Hematopoietic multipotent progenitor cell treated with erythropoietin and hydrocortisone succinate and interleukin-3 and kit ligand, for 6 days (in vitro differentiated cells): ENCODE measurements around the gene DPP8.
A peak's percentile ranks its signal among the peaks of the same experiment; 100 is the strongest.
"Not testable (repeated sequence)": the region's sequence is repeated elsewhere in the genome, so short reads cannot be mapped to it uniquely, and the experiment has no call there.

ENCODE experiments used
- DNase-seq: peaks from one replicate; pipeline ENCODE4 v3.0.0-alpha.2; 2015

DPP8 gene

DNA sequence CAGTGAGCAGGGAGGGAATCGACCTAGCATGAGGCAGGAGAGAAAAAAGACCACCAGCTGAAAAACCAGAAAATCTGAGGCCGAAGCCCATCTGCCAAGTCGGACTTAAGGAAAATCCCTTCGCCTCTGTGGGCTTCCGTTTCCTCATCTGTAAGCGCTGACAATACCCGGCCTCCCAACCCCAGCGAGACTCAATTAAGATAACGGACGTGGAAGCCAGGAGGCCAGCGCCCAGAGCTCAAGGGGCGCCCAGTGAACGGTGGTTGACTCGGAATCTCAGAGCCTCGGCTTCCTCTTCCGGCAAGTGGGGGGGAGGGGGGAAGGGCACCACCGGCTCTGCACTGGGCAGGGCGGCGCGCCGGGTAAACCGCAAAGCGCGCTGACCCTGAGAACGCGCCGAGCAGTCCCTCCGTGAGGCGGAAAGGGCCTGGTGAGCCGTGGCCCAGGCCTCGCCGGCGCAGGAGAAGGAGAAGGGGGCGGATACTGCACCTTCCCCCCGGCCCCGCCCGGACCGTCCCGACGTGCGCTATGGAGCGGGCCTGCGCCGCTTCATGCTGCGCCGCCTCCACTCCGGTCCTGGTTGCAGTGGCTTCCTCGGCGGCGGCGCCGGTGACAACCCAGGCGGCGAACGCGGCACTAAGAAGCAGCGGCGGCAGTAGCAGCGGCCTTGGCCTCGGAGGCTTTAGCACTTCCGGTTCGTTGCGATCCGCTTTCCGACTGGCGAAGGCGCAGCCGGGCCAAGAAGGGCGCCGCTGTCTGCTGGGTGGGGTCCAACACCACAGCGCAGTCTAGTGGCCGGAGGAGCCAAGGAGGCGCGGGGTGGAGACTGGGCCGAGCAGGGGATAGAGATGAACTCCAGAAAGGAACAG lies at the start of gene DPP8:
Gene DPP8 (minus strand): TSS at position 693 of the 869 bp plus-strand sequence. CDS start 5,136 bp downstream, outside the sequence.
- peak; percentile 97 for DNase-seq

DNA sequence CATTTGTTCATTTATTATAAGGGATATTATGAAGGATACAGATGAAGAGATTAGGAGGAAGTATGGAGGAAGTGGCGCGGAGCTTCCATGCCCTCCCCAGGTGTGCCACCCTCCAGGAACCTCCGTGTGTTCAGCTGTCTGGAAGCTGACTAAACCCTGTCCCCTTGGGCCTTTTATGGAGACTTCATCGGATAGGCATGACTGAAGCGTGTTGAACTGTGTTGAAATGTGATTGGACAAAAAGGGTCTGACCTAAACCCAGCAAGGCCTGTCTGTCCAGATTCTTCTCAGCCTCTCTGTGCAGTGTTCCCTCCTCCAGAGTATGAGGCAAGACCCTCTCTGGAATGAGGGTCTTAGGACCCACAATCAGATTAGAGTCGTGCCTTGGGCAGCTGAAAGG lies 44.4 kb upstream of the DPP8 start:
- no peak for DNase-seq

DNA sequence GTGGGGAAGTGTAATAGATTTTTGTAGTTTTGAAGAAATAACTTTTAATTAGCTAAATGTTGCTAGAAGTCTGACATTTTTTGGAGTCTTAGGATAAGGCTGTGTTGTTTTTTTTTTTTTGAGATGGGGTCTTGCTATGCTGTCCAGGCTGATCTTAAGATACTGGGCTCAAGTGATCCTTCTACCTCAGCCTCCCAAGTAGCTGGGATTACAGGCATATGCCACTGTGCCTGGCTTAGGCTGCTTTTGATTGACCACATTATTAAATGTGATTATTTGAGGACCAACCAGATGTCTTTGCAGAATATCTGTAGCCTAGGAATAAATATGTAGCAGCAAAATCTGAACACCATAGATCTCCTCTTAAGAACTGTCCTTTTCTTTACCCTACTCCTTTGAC lies 42.5 kb upstream of the DPP8 start:
- DNase-seq = no peak

DNA sequence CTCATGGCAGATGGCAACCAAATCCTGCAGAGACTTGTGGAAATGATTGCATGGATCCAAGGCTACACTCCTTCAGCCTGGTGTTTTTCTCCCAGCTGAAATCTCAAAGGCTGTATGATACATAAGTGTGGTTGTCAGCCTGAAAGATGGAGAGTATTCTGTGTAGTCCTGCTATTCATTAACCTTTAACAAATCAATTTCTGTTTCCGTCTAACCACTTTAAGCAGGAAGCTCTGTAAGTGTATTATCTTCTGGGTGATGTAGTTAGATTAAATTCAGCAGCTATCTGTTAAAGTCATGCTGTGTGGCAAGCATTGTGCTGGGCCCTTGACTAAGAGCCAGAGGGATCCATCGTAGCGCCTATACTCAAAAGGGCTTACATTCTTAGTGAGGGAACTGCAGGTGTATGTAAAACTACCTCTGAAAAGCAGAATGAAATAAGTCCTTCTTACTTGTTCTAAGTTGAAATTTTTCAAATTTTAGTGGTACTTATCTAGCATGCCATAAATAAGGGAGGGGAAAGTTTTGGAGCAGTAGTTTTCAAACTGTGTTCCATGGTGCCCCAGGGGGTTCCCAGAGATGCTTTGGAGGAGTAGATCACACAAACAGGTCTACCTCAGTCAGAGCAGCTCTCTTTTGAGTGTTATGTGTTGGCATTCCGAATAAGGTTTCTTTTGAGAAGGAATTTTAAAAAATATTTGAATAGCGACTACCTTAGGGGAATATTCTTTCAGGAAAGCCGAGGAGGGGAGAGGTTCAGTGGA lies 41.7 kb upstream of the DPP8 start:
- no peak for DNase-seq

DNA sequence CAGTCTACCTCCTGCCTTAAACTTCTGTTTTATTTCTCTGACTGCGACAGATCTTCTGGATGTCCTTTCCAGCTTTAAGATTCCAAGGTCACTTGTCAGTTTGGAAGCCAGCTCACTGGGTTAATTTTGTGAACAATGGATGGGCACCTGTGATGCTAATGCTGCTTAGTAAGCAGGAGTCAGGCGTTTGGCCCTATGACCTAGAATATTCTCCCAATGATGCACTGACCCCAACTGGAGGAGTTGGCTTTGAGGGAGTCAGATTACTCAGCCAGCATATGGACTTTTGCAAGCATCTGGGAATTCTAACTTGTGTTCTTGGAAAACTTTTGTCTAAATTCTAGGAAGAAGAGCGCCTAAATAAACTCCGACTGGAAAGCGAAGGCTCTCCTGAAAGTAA lies 40.8 kb upstream of the DPP8 start:
- DNase-seq = no peak

DNA sequence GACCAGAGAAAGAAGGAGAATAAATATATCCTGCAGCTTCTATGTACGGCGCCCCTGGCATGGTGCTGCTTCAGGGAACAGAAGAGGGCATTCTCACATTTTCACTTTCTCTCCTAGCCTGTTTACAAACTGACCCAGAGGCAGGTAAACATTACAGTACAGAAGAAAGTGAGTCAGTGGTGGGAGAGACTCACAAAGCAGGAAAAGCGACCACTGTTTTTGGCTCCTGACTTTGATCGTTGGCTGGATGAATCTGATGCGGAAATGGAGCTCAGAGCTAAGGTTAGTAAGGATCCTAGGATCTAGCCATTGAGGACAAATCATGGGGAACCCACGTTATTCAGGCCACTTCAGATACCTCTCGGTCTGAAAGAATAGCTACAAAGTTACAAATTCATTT lies 39.1 kb upstream of the DPP8 start:
- DNase-seq = no peak

DNA sequence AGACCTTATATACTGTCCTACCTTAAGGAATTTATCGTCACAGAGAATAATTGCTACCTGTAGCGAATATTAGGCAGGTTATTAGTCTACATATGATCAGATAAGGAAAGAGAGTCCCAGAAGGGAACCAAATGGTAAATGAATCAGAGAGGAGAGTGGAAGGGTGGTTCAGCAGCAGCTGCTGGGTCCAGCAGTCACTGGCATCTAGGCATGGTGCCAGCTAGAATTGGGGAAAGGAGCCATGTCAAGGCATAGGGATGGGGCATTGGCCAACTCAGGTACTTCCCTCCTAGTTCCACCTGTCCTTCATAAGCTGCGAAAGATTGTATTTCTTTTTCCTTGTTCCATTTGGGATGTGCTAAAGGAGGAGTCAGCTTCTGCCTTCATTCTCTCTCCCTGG lies 36.2 kb upstream of the DPP8 start:
- no peak for DNase-seq

DNA sequence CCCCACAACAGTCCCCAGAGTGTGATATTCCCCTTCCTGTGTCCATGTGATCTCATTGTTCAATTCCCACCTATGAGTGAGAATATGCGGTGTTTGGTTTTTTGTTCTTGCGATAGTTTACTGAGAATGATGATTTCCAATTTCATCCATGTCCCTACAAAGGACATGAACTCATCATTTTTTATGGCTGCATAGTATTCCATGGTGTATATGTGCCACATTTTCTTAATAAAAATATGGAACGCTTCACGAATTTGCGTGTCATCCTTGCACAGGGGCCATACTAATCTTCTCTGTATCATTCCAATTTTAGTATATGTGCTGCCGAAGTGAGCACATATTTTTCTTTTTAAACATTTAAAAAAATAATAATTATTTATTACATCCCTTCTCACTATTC lies 35.4 kb upstream of the DPP8 start:
- not testable (repeated sequence) for DNase-seq

DNA sequence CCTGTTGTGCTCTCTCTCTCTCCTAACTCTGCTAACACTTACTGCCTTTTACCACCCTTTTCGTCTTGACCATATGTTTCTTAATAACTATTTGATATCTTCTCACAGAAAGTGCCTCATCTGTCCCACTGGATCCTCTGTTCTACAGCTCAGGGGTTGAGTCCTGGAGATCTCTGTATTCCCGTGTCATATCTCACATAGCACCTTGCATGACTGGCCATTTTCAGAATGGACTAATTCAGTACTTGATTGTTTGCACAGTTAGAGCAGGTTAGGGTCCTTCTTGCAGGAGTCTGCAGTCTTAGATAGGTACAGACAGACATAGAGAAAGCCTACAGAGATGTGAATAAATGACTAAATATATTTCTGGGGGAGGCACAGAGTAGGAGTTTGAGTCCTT lies 33.7 kb upstream of the DPP8 start:
- DNase-seq = peak; percentile 83

DNA sequence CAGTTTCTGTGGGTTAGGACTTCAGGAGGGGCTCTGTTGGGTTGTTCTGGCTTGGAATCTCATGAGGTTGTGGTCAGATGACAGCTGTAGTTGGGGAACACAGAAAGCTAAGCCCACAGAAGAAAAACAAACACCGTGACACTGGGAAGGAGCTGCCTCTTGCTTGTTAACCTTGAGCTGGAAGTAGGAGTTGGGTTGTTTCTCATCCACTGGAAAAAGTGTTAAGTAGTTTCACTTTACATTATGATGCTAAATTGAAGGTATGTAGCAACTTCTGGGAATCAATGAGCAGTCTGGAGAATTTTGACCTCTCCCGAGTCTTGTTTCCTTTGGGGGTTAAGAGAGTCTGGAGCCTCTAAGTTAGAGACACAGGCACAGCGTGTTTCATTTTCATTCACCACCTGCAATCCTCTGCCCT lies 33.2 kb upstream of the DPP8 start:
- DNase-seq = peak; percentile 34

DNA sequence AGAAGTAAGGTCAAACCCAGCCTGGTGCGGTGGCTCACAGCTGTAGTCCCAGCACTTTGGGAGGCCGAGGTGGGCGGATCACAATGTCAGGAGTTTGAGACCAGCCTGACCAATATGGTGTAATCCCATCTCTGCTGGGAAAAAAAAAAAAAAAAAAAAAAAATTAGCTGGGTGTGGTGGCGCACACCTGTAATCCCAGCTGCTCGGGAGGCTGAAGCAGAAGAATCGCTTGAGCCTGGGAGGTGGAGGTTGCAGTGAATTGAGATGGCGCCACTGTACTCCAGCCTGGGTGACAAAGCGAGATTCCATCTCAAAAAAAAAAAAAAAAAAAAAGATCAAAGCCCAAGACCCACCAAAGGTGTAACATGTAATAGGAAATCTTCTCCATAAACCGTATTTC lies 31.8 kb upstream of the DPP8 start:
- not testable (repeated sequence) for DNase-seq

DNA sequence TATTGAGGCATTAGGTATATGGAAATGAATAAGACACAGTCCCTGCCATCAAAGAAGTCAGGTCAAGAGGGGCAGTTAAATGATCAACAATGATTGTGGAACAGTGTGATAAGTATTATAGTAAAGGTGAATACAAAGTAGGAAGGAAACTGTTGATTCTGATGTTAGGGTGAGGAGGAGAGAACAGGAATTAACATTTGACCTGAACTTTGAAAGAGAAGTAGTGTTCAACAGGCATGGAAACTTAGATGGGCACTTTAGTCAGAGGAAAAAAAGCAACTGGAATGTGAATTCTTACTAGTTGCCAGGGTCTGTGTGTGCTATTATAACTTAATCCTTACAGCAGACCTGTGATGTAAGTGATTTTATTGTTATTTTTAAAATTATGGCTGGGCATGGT lies 30.4 kb upstream of the DPP8 start:
- no peak for DNase-seq

DNA sequence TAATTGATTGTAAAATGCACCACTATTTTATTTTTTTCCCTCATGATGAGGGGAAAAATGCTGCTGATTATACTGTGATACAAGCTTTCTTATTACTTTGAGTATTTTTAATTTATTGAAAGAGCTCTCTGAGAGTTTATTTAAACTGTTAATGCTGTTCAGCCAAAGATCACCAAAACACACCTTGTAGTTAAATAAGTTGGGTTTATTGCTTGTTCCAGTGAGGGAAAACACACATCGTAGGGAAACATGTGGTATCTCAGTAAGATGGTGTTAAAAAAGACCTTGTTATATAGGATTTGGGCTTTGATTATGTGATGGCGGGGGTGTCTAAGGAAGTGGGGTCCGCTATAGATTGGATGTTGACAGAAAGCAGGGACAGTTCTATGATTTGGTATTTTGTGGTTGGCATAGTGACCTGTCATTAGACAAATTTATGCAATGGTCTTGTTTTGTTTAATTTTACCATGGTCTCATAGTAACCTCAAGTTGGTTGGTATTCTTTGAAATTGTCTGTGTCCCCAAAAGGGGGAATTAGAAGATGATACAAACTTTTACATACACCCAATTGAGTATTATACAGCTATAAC lies 23.8 kb upstream of the DPP8 start:
- no peak for DNase-seq

DNA sequence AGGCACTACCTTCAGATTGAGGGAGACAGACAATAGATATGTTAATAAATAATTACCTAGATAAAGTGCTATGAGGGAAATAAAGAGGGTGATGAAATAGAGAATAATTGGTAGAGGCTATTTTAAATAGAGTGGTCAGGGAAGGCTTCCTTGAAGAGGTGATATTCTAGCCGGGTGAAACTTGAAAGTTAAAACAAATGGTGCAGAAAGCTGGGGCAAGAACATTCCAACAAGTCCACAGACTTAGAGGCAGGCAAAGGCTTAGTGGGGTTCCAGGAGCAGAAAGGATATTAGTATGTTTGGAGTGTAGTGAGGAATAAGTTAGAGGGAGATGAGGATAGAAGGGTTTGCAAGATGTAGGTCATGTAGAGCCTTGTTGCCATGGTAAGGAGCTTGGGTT lies 22.8 kb upstream of the DPP8 start:
- no peak for DNase-seq

DNA sequence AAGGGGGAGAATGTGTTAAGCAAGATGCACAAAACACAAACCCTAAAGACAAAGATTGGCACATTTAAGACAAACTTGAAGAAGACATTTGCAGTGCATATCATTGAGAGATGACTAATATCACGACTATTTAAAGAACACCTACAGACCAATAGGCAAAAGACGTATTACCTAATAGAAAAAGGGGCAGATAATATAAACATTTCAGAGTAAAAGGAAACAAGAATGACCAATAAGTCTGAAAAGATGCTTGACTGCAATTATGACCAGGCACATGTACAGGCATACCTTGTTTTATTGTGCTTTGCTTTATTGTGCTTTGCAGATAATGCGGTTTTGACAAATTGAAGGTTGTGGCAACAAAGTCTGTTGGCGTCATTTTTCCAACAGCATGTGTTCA lies 17.7 kb upstream of the DPP8 start:
- no peak for DNase-seq

DNA sequence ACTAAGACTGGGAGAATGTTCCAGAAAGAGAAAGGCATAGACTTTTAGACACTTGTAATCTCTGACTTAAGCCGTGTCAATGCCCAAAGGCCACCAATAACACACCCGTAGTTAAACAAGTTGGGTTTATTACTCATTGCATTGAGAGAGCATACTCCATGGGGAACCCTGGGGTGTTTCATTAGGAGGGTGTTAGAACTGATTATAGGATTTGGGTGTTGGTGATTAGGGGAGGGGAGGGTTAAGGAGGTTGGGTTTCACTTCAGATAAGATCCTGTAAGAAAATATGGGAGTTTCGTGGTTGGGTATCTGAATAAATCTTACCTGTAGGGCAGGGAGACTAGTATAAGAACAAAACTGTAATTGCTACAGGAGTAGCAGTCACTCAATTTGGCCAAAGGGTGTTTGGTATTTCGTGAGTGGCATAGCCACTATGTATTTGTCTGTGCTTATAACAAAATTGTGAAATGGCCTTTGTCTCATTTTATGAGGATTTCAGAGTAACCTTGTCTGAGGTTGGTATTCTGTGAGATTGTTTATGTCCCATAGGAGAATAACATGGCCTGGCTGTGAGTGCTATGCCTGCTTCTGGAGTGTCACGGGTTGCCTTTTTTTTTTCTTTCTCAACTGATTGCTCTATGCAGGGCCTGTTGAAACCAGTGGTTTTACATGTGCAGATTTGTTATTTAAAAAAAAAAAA lies 15.7 kb upstream of the DPP8 start:
- DNase-seq = peak; percentile 38

DNA sequence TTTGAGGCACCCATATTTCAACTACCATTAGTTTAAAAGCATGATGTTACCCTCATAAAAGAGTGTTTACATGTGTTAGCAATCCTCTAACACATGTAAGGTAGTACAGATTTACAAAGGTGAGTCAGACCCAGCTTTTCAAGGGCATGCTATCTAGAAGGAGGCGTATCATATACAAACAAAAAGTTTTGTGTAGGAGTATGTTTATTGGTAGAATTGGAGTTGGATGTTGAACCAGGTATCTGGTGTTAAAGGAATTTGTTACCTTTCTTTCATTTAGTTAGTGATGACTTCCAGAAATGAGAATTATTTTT lies 15.2 kb upstream of the DPP8 start:
- DNase-seq = peak; percentile 28

DNA sequence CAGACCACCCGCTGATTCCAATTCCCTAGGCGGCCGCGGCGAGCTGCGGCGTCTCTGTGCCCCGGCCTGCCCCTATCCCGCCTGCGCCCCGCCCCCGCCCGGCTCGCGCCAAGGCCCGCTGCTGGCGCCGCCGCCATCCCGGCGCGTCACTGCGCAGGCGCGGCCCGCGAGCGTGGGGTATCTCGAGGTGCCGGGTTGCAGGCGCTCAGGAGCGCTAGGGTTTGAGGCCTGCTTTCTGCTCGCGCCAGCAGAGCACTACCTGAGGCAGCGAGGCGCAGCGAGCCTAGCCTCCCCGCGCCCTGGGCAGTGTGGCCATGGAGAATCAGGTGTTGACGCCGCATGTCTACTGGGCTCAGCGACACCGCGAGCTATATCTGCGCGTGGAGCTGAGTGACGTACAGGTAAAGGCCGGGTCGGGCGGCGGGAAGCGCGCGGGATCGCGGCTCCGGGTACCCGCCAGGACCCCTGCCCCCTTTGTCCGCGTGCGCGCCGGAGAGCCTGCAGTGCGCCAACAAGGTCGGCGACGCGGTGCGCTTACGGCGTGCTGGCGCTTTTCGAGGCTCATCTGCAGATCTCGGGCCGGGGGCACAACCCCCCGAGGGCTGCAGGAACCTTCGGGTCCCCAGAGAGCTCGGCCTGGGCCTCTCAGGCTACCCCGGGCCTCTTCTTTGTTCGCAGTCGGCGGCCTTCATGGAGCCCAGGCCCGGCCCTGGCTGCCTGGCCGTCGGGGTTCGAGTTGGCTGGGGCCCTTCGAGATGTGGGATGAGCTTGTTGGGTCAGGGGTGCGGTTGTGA lies 13.0 kb upstream of the DPP8 start, which contains the start of gene HACD3:
Gene HACD3 (plus strand): TSS at position 146 of the 794 bp plus-strand sequence. CDS start 169 bp downstream, at position 315.
- DNase-seq = peak; percentile 92

DNA sequence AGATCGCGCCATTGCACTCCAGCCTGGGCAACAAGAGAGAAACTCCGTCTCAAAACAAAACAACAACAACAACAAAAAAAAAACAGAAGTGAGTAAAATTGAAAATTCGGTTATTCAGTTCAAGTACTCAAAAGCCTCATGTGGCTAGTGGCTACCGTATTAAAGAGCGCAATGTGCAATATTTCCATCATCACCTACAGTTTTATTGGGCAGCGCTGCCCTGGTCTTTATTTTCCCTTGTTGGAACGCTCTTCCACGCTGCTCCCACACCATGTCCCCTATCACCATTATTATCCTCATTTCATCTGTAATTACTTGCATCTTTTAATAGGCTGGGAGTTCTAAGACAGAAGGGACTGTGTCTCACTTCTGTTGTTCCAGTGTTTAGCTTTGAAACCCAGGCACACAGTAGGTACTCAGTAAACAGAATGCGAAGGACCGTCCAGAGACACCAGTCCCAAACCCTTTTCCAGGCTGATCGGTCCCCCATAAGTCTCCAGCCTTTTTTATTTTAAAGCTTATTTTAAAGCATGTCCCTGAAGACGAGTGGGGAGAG lies 12.4 kb upstream of the DPP8 start:
- DNase-seq = no peak

DNA sequence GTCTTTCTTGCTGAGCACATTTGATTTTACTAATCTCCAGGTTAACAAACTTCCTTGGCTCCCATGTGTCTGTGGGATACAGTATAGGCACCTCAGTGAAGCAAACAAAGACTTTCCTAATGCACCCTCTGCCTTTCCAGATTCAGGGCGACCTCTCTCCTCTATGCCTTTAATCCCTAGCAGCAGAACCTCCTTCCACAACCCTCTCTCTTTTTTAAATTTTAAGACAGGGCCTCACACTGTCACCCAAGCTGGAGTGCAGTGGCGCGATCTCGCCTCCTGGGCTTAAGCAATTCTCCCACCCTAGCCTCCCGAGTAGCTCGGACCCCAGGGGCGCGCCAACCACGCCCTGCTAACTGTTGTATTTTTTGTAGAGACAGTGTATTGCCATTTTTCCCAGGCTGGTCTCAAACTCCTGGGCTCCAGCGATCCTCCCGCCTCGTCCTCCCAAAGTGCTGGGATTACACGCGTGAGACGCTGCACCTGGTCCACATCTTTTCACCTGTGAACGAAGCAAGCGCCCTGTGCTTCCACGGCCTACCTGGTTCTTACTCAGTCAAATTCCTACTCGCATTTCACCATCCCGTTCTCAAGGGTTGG lies 11.1 kb upstream of the DPP8 start:
- no peak for DNase-seq

DNA sequence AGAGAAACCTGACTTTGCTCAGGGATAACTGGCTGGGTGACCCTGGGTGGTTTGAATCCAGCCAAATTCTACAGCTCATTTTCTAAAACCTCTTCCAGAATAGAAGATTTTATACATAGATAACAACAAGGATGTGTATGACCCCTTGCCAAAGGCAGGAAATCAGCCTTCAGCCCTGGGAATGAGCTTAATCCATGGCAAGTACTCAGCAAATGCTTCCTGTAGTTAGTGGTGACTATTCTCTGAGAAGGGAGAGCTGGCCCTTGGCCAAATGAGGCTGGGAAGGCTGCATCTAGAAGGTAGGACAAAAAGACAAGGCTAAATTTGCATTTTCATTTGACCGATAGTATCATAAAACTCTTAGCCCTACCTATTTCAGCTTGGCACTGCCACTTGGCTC lies 8.1 kb upstream of the DPP8 start:
- DNase-seq = no peak

DNA sequence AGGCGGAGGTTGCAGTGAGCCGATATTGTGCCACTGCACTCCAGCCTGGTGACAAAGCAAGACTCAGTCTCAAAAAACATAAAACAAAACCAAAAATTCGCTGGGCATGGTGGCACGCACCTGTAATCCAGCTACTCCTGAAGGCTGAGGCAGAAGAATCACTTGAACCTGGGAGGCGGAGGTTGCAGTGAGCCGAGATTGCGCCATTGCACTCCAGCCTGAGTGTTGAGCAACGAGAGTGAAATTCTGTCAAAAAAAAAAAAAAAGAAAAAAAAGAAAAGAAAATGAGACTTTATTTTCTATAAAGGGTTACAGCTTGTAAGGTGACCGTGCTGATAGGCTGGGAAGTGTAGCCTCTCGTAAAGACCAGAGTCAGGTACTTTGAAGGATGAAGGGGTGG lies 6.7 kb upstream of the DPP8 start:
- no peak for DNase-seq
